ENCODE measurements around the gene SLC28A1.

The SLC28A1 gene

DNA sequence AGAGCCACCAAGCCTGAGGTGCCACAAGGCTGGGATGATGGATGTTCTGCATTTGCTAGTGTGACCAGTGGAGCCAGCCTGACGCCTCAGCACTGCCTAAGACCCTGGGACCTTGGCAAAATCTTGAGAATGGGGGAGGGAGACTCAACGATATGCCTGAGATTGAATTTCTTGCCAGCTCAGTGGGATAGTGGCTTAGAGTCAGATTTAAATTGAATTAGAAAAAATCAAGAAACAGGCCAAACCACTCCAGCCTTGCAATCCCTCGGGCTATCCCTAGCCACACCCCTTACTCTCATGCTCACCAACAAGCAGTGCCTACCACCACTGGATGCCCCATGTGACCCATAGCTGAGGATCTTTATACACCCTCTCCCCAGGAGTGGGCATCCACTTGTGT is 78.5 kb downstream of the SLC28A1 start:
- TF ChIP-seq, protein P1, sequence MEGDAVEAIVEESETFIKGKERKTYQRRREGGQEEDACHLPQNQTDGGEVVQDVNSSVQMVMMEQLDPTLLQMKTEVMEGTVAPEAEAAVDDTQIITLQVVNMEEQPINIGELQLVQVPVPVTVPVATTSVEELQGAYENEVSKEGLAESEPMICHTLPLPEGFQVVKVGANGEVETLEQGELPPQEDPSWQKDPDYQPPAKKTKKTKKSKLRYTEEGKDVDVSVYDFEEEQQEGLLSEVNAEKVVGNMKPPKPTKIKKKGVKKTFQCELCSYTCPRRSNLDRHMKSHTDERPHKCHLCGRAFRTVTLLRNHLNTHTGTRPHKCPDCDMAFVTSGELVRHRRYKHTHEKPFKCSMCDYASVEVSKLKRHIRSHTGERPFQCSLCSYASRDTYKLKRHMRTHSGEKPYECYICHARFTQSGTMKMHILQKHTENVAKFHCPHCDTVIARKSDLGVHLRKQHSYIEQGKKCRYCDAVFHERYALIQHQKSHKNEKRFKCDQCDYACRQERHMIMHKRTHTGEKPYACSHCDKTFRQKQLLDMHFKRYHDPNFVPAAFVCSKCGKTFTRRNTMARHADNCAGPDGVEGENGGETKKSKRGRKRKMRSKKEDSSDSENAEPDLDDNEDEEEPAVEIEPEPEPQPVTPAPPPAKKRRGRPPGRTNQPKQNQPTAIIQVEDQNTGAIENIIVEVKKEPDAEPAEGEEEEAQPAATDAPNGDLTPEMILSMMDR (conservative IDR thresholded peaks at IDR 0.05; ENCODE audit: low read depth, low read length): no peak
- no peak overlapping the region for H3K4me3 ChIP-seq (ENCODE audit: low read depth, low read length)
- no peak for DNase-seq (ENCODE audit: low read depth)

- H3K4me3 ChIP-seq (ENCODE audit: low read depth, low read length): no peak overlapping the region
- TF ChIP-seq, protein P1 (conservative IDR thresholded peaks at IDR 0.05; ENCODE audit: low read depth, low read length): no peak
- no peak for DNase-seq (ENCODE audit: low read depth)
These were observed 82.9 kb downstream of the SLC28A1 start for GRCh38 chr15:84967380-84967779.

DNA sequence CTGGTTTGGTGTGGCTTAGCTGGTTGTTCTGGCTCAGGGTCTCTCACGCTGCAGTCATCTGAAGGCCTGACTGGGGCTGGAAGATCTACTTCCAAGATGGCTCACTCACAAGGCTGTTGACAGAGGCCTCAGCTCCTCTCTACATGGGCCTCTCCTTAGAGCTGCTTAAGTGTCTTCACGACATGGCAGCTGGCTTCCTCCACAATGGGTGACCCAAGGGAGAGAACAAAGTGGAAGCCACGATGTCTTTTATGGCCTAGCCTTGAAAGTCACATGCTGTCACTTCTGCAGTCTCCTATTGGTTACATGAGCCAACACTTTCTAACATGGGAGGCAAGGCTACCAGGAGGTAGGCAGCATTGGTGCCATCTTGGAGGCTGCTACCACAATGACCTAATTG is 83.8 kb downstream of the SLC28A1 start:
- DNase-seq (ENCODE audit: low read depth): no peak
- TF ChIP-seq, protein P1 (conservative IDR thresholded peaks at IDR 0.05; ENCODE audit: low read depth, low read length): no peak
- H3K4me3 ChIP-seq (ENCODE audit: low read depth, low read length): no peak overlapping the region

DNA sequence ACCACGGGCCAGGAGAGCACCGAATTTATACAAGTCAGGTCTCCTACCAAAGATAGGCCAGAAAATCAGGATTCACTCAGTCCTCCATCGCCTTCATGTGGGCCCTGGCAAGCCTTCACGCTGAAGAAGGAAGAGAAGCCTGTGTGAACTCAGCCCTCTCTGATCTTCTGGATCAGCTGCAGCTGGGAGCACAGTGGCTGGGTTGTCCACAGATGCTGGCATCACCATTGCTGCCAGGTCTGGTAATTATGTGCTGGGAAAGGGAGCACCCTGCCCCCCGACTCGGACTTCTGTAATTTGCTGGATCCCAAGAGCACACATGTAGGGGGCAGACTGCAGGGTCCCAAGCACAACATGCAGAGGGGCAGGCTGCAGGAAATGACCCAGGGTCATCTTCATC is 84.8 kb downstream of the SLC28A1 start:
- TF ChIP-seq, protein P1 (conservative IDR thresholded peaks at IDR 0.05; ENCODE audit: low read depth, low read length): no peak
- H3K4me3 ChIP-seq (ENCODE audit: low read depth, low read length): no peak overlapping the region
- DNase-seq (ENCODE audit: low read depth): no peak

- no peak for DNase-seq (ENCODE audit: low read depth)
- TF ChIP-seq, protein P1 (conservative IDR thresholded peaks at IDR 0.05; ENCODE audit: low read depth, low read length): no peak
- no peak overlapping the region for H3K4me3 ChIP-seq (ENCODE audit: low read depth, low read length)
These were observed 86.4 kb downstream of the SLC28A1 start for GRCh38 chr15:84970843-84971242.

GRCh38 chr15:84973492-84974460 is 89.3 kb downstream of the SLC28A1 start:
- H3K4me3 ChIP-seq (ENCODE audit: low read depth, low read length): no peak overlapping the region
- DNase-seq (ENCODE audit: low read depth): no peak
- TF ChIP-seq, protein P1 (conservative IDR thresholded peaks at IDR 0.05; ENCODE audit: low read depth, low read length): no peak
